GM10847 (cell line): ENCODE measurements around the gene ISOC2.

Source experiments
- POLR2A ChIP-seq: IDR thresholded peaks from 2 replicates; pipeline ENCODE4 v1.6.1; 2011; ENCODE audit not compliant: insufficient read length; ENCODE audit errors: extremely low read depth

Gene ISOC2

GRCh38 chr19:55442372-55442961 lies 19.0 kb downstream of the ISOC2 start:
- no peak for TF ChIP-seq POLR2A

GRCh38 chr19:55441692-55442321 lies 19.6 kb downstream of the ISOC2 start:
- no peak for TF ChIP-seq POLR2A

- TF ChIP-seq POLR2A: no peak
Measured at GRCh38 chr19:55441319-55441691, 20.1 kb downstream of the ISOC2 start.

- no peak for TF ChIP-seq POLR2A
Measured at GRCh38 chr19:55440411-55441105, 20.9 kb downstream of the ISOC2 start.

GRCh38 chr19:55439052-55439451 lies 22.4 kb downstream of the ISOC2 start:
- TF ChIP-seq POLR2A: no peak

- TF ChIP-seq POLR2A: no peak
Measured at GRCh38 chr19:55437410-55437809, 24.0 kb downstream of the ISOC2 start.

- TF ChIP-seq POLR2A: no peak
Measured at GRCh38 chr19:55436847-55437246, 24.6 kb downstream of the ISOC2 start.

GRCh38 chr19:55435020-55435419 lies 26.4 kb downstream of the ISOC2 start:
- TF ChIP-seq POLR2A: no peak

GRCh38 chr19:55434356-55434919 lies 27.0 kb downstream of the ISOC2 start:
- TF ChIP-seq POLR2A: no peak

GRCh38 chr19:55433292-55433691 lies 28.1 kb downstream of the ISOC2 start:
- no peak for TF ChIP-seq POLR2A

GRCh38 chr19:55432241-55432959 lies 29.0 kb downstream of the ISOC2 start:
- no peak for TF ChIP-seq POLR2A

- TF ChIP-seq POLR2A: no peak
Measured at GRCh38 chr19:55431183-55431582, 30.3 kb downstream of the ISOC2 start.

- TF ChIP-seq POLR2A: no peak
Measured at GRCh38 chr19:55426042-55426441, 35.4 kb downstream of the ISOC2 start.

GRCh38 chr19:55424518-55424917 lies 36.9 kb downstream of the ISOC2 start:
- no peak for TF ChIP-seq POLR2A

- TF ChIP-seq POLR2A: no peak
Measured at GRCh38 chr19:55423225-55424005, 38.0 kb downstream of the ISOC2 start.
